Bronchial epithelial cell (primary cell): Measurements from ENCODE around the gene BCAP31. TPM values are rescaled to one million over a fixed set of nuclear protein-coding genes. Genes with fewer than 3 reads are reported as not detected.
"Not testable (repeated sequence)": the region's sequence is repeated elsewhere in the genome, so short reads cannot be mapped to it uniquely, and the experiment has no call there.

Source experiments
- DNase-seq: peaks from one replicate; pipeline ENCODE4 v3.0.0-alpha.2; 2010; ENCODE audit warnings: low read depth
- FAIRE-seq: peaks from 2 replicates; lab custom pipeline; 2011; peaks lifted over from hg19 to GRCh38; lab: Jason Lieb, UNC
- H3K27me3 ChIP-seq: 2 replicates; pipeline ENCODE4 v1.5.1; 2011; ENCODE audit warnings: low read length; ENCODE audit not compliant: control insufficient read depth, insufficient read depth
- H3K36me3 ChIP-seq: 2 replicates; pipeline ENCODE4 v1.5.1; 2011; ENCODE audit warnings: low read length; ENCODE audit not compliant: control insufficient read depth, insufficient read depth
- H3K4me3 ChIP-seq: 2 replicates; pipeline ENCODE4 v1.5.1; 2011; ENCODE audit warnings: mild to moderate bottlenecking, low read depth, low read length, control low read depth
- CTCF ChIP-seq: IDR thresholded peaks from 2 replicates; pipeline ENCODE4 v1.5.1; 2011; ENCODE audit warnings: mild to moderate bottlenecking, moderate library complexity, low read length, control low read depth, inconsistent platforms; ENCODE audit not compliant: insufficient read depth, severe bottlenecking
- total RNA-seq: library from RNA; depleted of rRNA; stranded (reverse); fragments of >200 nt; gene quantifications from 2 replicates; pipeline ENCODE4 v1.2.1, GENCODE V29; 2014

Gene BCAP31
- total RNA-seq, 1 donor from 2014 or later, result 300 TPM

- H3K4me3 ChIP-seq, result no peak overlapping the region
- DNase-seq, result no peak
- no peak for FAIRE-seq
- H3K36me3 ChIP-seq, result no peaks in the 10 kb centered on the region
- TF ChIP-seq CTCF, result no peak
- no peaks in the 10 kb centered on the region for H3K27me3 ChIP-seq
Measured at GRCh38 chrX:153762626-153763173, 38.5 kb upstream of the BCAP31 start.

- no peak for DNase-seq
- H3K4me3 ChIP-seq, result no peak overlapping the region
- H3K27me3 ChIP-seq, result no peaks in the 10 kb centered on the region
- TF ChIP-seq CTCF, result no peak
- H3K36me3 ChIP-seq, result no peaks in the 10 kb centered on the region
- FAIRE-seq, result no peak
Measured at GRCh38 chrX:153761863-153762262, 37.7 kb upstream of the BCAP31 start.

- no peaks in the 10 kb centered on the region for H3K36me3 ChIP-seq
- DNase-seq (no peak), FAIRE-seq (no peak)
- TF ChIP-seq CTCF, result no peak
- no peak overlapping the region for H3K4me3 ChIP-seq
- H3K27me3 ChIP-seq, result no peaks in the 10 kb centered on the region
Measured at GRCh38 chrX:153755136-153755535, 30.9 kb upstream of the BCAP31 start.

GRCh38 chrX:153750127-153750774 is 26.1 kb upstream of the BCAP31 start:
- Histone ChIP-seq H3K36me3 (no peaks in the 10 kb centered on the region), H3K4me3 (no peak overlapping the region), H3K27me3 (no peaks in the 10 kb centered on the region)
- DNase-seq (no peak), FAIRE-seq (no peak)
- TF ChIP-seq CTCF, result no peak

GRCh38 chrX:153749017-153749416 is 24.8 kb upstream of the BCAP31 start:
- not testable (repeated sequence) for H3K4me3 ChIP-seq, DNase-seq, H3K36me3 ChIP-seq, H3K27me3 ChIP-seq, FAIRE-seq

- H3K4me3 ChIP-seq, H3K27me3 ChIP-seq, H3K36me3 ChIP-seq, FAIRE-seq, DNase-seq: not testable (repeated sequence)
Measured at GRCh38 chrX:153746991-153747390, 22.8 kb upstream of the BCAP31 start.

GRCh38 chrX:153746359-153746758 is 22.2 kb upstream of the BCAP31 start:
- FAIRE-seq, result no peak

GRCh38 chrX:153745067-153745433 is 20.9 kb upstream of the BCAP31 start:
- H3K4me3 ChIP-seq, H3K27me3 ChIP-seq, FAIRE-seq, DNase-seq, H3K36me3 ChIP-seq: not testable (repeated sequence)

More at GRCh38 chrX:153746359-153746758, 22.2 kb upstream of the BCAP31 start:
- Histone ChIP-seq H3K4me3 (no peak overlapping the region), H3K36me3 (no peaks in the 10 kb centered on the region), H3K27me3 (no peaks in the 10 kb centered on the region)
- TF ChIP-seq CTCF, result no peak
- no peak for DNase-seq
